Epidermal melanocyte (primary cell): ENCODE data around the gene TP53BP2.
A peak's percentile ranks its signal among the peaks of the same experiment; 100 is the strongest.
"Not testable (repeated sequence)": the region's sequence is repeated elsewhere in the genome, so short reads cannot be mapped to it uniquely, and the experiment has no call there.

Source experiments
- DNase-seq: peaks from one replicate; pipeline ENCODE4 v3.0.0; 2011; ENCODE audit warnings: low spot score; ENCODE audit not compliant: insufficient read length

Gene TP53BP2, protein sequence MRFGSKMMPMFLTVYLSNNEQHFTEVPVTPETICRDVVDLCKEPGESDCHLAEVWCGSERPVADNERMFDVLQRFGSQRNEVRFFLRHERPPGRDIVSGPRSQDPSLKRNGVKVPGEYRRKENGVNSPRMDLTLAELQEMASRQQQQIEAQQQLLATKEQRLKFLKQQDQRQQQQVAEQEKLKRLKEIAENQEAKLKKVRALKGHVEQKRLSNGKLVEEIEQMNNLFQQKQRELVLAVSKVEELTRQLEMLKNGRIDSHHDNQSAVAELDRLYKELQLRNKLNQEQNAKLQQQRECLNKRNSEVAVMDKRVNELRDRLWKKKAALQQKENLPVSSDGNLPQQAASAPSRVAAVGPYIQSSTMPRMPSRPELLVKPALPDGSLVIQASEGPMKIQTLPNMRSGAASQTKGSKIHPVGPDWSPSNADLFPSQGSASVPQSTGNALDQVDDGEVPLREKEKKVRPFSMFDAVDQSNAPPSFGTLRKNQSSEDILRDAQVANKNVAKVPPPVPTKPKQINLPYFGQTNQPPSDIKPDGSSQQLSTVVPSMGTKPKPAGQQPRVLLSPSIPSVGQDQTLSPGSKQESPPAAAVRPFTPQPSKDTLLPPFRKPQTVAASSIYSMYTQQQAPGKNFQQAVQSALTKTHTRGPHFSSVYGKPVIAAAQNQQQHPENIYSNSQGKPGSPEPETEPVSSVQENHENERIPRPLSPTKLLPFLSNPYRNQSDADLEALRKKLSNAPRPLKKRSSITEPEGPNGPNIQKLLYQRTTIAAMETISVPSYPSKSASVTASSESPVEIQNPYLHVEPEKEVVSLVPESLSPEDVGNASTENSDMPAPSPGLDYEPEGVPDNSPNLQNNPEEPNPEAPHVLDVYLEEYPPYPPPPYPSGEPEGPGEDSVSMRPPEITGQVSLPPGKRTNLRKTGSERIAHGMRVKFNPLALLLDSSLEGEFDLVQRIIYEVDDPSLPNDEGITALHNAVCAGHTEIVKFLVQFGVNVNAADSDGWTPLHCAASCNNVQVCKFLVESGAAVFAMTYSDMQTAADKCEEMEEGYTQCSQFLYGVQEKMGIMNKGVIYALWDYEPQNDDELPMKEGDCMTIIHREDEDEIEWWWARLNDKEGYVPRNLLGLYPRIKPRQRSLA

DNA sequence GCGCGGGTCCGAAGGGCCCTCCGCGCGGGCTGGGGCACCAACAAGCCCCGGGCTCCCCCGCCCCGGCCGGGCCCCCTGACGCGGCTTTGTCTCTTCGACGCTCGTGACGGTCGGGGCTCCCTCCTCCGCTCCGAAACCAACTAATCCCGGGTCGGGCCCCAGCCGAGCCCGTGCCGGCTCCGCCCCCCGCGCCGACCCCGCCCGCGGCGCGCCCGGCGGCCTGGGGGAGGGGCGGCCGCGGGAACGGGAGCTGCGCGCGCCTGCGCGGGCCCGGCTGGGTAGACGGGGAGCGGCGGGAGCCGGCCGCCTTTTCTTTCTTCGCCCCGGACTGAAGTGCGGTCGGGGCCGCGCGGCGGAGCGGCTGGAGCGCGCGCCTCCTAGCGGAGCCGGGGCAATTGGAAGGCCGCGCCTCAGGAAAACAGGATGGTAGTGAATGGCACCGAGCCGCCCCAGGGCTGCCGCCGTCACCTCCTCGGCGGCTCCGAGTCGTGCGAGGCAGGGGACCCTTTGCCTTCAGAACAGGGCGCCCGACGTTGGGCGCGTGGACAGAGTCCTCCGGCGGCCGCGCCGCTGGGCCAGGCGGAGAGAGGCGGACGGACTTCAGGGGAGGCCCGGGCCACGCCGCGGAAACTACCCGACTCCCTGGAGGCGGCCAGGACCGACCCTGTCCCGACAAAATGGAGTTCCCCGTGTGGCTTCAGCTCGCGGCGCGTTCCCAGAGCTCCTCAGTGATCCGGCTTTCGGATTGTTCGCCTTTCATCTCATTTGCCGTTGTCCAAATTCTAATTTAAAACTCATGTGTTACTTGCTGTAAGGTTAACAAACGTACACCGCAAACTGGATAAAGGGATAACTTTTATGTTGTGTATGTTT, at the start of gene TP53BP2:
Gene TP53BP2, minus strand, starts transcription at position 138 of the 873 bp plus-strand sequence. CDS start 267 bp downstream, outside the sequence.
- DNase-seq = peak; percentile 53

- DNase-seq = not testable (repeated sequence)
Measured at GRCh38 chr1:223890494-223890893, 44.7 kb upstream of the TP53BP2 start.

GRCh38 chr1:223889319-223889718, 43.6 kb upstream of the TP53BP2 start:
- DNase-seq = not testable (repeated sequence)

DNA sequence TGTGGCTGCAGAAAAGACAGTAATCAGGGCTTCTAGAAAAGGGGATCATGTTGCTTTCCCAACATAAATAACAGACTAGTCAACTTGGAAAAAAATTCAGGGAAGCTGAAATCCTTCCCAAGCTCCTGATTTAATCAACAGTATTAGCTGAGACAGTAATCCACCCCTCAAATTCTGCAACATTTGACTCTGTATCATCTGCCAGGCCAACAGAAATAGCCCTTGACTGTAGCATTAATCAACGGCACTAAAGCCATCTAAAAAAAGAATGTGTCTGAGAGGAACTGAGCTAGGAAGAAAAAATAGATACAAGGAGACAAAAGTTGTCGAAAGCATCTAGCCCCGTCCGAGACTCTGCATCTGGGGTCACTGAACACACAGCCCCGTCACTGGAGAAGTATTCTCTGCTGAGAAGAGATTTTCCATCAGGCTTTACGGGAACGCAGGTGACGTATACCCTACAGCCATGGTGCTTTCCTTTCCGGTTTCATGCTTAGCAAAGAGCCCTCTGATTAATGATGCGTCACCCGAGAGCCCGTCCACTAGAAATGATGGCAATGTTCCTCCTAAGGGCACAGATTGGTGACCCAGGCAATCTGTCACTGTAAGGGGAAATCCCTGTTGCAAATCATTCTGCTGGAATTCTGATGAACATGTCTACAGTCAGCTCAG, 42.1 kb upstream of the TP53BP2 start:
- peak; percentile 17 for DNase-seq

DNA sequence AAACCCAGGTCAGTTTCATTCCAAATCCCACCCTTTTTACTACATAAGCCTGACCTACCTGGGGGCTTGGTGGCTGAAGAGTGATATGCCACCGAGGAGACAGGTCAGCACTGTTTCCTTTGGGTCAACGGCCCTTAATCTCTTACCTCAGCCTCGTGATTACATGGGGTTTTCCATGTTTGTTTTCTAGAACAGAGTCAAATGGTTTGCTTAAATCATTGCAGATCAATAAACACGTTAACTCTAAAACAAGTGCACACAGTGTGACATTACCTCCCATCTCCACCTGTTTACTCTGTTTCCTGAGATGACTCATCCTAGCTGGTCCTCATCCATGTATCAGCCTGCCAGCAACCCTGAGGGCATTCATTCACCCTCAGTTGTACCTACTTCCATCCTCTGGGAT, 40.8 kb upstream of the TP53BP2 start:
- DNase-seq = no peak

GRCh38 chr1:223885614-223886013, 39.9 kb upstream of the TP53BP2 start:
- DNase-seq = no peak

DNA sequence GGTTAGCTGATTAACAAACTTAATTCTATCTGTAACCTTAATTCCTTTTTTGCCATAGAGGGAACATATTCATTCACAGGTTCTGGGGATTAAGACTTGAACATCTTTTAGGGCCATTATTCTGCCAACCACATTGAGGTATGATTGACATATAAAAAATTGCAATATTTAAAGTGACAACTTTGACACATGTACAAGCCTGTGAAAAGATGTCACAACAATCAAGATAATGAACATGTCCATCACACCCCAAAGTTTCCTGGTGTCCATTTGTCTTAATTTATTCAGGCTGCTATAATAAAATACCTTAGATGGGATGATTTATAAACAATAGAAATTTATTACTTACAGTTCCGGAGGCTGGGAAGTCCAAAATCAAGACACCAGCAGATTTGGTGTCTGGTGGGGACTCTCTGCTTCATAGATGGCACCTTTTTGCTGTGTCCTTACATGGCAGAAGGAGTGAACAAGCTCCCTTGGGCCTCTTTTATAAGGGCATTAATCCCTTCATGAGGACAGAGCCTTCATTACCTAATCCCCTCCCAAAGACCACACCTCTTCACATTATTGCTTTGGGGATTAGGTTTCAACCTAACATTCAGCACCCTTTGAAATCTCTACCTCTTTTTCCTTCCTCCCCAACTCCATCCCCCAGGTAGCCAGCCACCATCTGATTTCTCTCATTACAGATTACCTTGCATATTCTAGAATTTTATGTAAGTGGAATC, 33.0 kb upstream of the TP53BP2 start:
- no peak for DNase-seq

- DNase-seq = no peak
Measured at GRCh38 chr1:223877804-223878203, 32.1 kb upstream of the TP53BP2 start.

- DNase-seq = no peak
Measured at GRCh38 chr1:223876590-223876989, 30.8 kb upstream of the TP53BP2 start.

DNA sequence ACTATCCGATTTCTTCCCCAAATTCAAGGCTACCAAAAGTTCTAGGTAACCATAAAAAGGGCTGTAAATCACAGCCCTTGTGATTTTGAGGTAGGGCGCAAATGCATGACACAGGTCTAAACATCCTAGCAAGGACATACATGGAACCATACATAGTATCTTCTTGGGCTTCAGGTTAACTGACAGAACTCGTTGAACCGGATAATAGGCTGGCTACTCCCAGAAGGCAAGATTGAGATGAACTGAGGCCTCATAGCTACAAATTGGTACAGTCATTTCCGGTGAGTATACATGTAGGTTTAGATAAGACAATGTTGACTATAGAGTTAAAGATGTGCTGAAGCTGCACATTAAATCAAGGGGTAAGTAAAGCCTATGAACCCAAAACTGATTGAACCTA, 27.3 kb upstream of the TP53BP2 start:
- no peak for DNase-seq

DNA sequence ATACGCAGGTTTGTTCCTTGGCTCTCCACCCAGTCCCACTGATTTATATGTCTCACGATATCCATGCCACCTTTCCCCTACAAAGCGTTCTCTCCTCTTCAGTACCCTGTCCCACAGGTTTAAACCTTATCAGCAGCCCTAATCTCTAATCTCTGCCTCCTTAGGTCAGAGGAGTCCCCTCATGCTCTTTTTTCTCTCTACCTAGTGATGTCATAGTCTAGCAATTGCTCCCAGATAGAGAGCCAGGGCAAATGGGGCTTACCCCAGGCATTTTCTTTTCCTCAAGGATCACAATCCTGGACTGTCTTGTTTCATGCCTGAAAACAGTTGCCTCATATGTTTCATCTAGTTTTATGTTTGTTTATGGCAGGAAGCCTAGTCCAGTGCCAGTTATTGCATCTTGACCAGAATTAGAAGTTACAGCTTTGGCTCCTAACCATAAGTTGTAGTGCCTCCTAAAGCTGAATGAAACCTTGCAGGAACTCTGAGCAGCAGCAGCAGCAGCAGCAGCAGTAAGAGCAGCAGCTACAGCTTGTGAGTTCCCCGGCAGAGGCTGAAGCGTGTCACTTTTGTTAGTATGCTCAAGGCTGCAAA, 26.7 kb upstream of the TP53BP2 start:
- DNase-seq = peak; percentile 13

- no peak for DNase-seq
Measured at GRCh38 chr1:223870617-223871574, 25.1 kb upstream of the TP53BP2 start.

- not testable (repeated sequence) for DNase-seq
Measured at GRCh38 chr1:223864599-223865368, 19.0 kb upstream of the TP53BP2 start.

GRCh38 chr1:223864084-223864483, 18.3 kb upstream of the TP53BP2 start:
- no peak for DNase-seq

DNA sequence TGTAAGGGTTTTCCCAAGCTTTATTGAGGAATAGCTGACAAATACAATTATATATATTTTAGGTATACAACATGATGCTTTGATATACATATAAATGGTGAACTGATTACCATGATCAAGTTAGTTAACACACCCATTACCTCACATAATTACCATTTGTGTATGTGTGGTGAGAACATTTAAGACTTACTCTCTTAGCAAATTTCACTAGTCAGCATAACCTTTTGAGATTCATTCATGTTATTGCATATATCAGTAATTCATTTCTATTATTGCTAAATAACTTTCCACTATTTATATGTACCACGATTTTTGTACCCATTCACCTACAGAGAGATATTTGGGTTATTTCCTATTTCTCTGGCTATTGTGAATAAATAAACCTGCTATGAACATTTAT, 16.2 kb upstream of the TP53BP2 start:
- no peak for DNase-seq

- no peak for DNase-seq
Measured at GRCh38 chr1:223860051-223860622, 14.4 kb upstream of the TP53BP2 start.

DNA sequence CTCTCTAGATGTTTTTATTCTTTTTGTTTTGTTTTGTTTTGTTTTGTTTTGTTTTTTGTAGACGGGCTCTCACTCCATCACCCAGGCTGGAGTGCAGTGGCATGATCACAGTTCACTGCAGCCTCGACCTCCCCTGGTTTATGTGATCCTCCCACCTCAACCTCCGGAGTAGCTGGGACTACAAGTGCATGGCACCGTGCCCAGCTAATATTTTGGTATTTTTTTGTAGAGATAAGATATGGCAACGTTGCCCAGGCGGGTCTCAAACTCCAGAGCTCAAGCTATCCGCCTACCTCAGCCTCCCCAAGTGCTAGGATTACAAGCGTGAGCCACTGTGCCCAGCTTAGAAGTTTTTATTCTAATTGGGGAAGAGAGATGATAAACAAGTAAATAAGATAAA, 13.3 kb upstream of the TP53BP2 start:
- no peak for DNase-seq
